AG04450 (cell line): ENCODE results near the gene TTLL6. TPM values are rescaled to one million over a fixed set of nuclear protein-coding genes. Genes with fewer than 3 reads are reported as not detected.

Source experiments
- CTCF ChIA-PET: fragments of 300-600, 350-600 bp; formaldehyde crosslinking; extraction: SDS; loops from one replicate; lab custom pipeline; 2022; ENCODE audit warnings: antibody characterized with exemption, inconsistent platforms; lab: Charles Lee
- POLR2A ChIA-PET: fragments of 350-600 bp; formaldehyde crosslinking; extraction: SDS; loops from one replicate; lab custom pipeline; 2021; ENCODE audit warnings: antibody characterized with exemption, inconsistent platforms; lab: Yijun Ruan, JAX
- DNase-seq: peaks from one replicate; pipeline ENCODE4 v3.0.0-alpha.2; 2011; ENCODE audit warnings: low read depth, low spot score
- H3K27ac ChIP-seq: one replicate; pipeline ENCODE4 v1.5.1; 2012; ENCODE audit warnings: low read depth, low read length, control low read depth
- H3K27me3 ChIP-seq: one replicate; pipeline ENCODE4 v1.6.0; 2012; ENCODE audit warnings: low read length; ENCODE audit not compliant: control insufficient read depth, insufficient read depth
- H3K4me3 ChIP-seq: 2 replicates; pipeline ENCODE4 v1.5.1; 2011; ENCODE audit warnings: mild to moderate bottlenecking, low read depth, low read length, control low read depth
- H3K9me3 ChIP-seq: 2 replicates; pipeline ENCODE4 v1.5.1; 2012; ENCODE audit warnings: low read length; ENCODE audit not compliant: control insufficient read depth, insufficient read depth
- polyA minus RNA-seq: library from RNA; depleted of rRNA, polyadenylated mRNA; stranded (reverse); fragments of >200 nt; gene quantifications from 2 replicates; pipeline ENCODE4 v1.2.3, GENCODE V29; 2011; rRNA and poly(A)+ RNA removed
- polyA plus RNA-seq: library from polyadenylated mRNA; depleted of rRNA; stranded (reverse); fragments of >200 nt; gene quantifications from 2 replicates; pipeline ENCODE4 v1.2.3, GENCODE V29; 2011; rRNA removed
- TF ChIP-seq, protein P1 (sequence below): IDR thresholded peaks from 2 replicates; pipeline ENCODE4 v1.5.1; 2011; ENCODE audit warnings: low read depth, low read length, control low read depth, inconsistent platforms

The TTLL6 gene
- 0.04 and 0.06 TPM in 2 replicates for polyA plus RNA-seq
- not detected in 2 replicates for polyA minus RNA-seq

- TF ChIP-seq, protein P1, sequence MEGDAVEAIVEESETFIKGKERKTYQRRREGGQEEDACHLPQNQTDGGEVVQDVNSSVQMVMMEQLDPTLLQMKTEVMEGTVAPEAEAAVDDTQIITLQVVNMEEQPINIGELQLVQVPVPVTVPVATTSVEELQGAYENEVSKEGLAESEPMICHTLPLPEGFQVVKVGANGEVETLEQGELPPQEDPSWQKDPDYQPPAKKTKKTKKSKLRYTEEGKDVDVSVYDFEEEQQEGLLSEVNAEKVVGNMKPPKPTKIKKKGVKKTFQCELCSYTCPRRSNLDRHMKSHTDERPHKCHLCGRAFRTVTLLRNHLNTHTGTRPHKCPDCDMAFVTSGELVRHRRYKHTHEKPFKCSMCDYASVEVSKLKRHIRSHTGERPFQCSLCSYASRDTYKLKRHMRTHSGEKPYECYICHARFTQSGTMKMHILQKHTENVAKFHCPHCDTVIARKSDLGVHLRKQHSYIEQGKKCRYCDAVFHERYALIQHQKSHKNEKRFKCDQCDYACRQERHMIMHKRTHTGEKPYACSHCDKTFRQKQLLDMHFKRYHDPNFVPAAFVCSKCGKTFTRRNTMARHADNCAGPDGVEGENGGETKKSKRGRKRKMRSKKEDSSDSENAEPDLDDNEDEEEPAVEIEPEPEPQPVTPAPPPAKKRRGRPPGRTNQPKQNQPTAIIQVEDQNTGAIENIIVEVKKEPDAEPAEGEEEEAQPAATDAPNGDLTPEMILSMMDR = no peak
- CTCF ChIA-PET = interaction anchor here (0.7 to 8.1 kb wide), 9 partner anchors 9 to 216 kb away, joined by 3 to 164 read pairs (median 7); partner anchors contain the start of gene PRAC2
- Histone ChIP-seq H3K9me3 (no peaks in the 10 kb centered on the region; the same call in 1 of the 2 replicates), H3K4me3 (peak within 1 kb of the TSS; percentile 50), H3K27ac (peak within 1 kb of the TSS; percentile 39), H3K27me3 (peaks cover 33% of the 10 kb centered on the region)
- POLR2A ChIA-PET = interaction anchor here (0.7 to 0.9 kb wide), 2 partner anchors 598 to 845 kb away, joined by 3 to 9 read pairs; partner anchors contain the start of gene PHB1
- DNase-seq = peak; percentile 18
These were observed at the start of gene TTLL6 for GRCh38 chr17:48816774-48817590. Gene TTLL6 (minus strand): TSS chr17:48817229. CDS start chr17:48817072, 157 bp downstream.

DNA sequence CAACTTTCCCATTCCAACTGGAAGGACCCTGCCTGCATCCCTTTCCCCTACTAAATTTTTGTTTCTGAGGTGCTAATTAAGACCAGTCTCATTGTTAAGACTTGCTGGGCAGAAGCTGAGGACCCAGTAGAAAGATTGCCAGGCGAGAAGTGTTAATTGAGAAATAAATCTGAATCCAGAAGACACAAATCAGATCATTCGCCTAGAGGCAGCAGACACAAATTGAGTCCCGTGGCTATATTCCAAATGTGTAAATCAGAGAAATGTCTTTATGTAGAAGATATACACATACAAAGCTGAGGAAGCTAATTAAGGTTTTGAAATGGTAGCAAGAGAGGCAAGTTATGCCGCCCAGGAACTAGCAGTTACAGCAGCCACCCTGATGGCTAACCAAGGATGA lies 43.4 kb upstream of the TTLL6 start:
- DNase-seq = no peak
- no peaks in the 10 kb centered on the region for H3K27me3 ChIP-seq
- no peak overlapping the region for H3K4me3 ChIP-seq
- TF ChIP-seq, protein P1 = no peak
- POLR2A ChIA-PET = no interaction called here
- CTCF ChIA-PET = interaction anchor here (9.2 kb wide), 1 partner anchor 18 kb away, joined by 63 read pairs; no protein-coding TSS in a partner anchor
- no peak overlapping the region for H3K27ac ChIP-seq
- H3K9me3 ChIP-seq = no peaks in the 10 kb centered on the region

DNA sequence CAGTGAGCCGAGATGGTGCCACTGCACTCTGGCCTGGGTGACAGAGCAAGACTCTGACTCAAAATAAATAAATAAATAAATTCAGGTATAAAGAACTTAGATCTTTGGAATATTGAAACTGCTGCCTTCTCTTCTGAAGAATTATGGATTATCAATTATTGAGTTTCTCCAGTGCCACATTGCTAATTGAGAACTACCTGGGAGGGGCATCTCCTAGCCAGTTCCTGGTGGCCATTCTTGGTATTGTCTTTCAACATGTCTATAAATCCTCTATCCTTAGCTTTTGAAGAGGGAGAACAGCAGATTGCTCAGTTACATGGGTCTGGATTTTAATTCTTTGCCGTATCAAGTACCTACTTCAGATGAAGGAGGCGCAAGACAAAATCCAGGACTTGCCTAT lies 43.0 kb upstream of the TTLL6 start:
- no peak overlapping the region for H3K27ac ChIP-seq
- no peak overlapping the region for H3K4me3 ChIP-seq
- no peaks in the 10 kb centered on the region for H3K9me3 ChIP-seq
- TF ChIP-seq, protein P1 = 0 out of 2 replicates have a peak, but pooled peaks have one; percentile 25
- H3K27me3 ChIP-seq = no peaks in the 10 kb centered on the region
- CTCF ChIA-PET = interaction anchor here (0.8 kb wide), 1 partner anchor 9 kb away, joined by 3 read pairs; no protein-coding TSS in a partner anchor
- DNase-seq = no peak
- POLR2A ChIA-PET = no interaction called here

DNA sequence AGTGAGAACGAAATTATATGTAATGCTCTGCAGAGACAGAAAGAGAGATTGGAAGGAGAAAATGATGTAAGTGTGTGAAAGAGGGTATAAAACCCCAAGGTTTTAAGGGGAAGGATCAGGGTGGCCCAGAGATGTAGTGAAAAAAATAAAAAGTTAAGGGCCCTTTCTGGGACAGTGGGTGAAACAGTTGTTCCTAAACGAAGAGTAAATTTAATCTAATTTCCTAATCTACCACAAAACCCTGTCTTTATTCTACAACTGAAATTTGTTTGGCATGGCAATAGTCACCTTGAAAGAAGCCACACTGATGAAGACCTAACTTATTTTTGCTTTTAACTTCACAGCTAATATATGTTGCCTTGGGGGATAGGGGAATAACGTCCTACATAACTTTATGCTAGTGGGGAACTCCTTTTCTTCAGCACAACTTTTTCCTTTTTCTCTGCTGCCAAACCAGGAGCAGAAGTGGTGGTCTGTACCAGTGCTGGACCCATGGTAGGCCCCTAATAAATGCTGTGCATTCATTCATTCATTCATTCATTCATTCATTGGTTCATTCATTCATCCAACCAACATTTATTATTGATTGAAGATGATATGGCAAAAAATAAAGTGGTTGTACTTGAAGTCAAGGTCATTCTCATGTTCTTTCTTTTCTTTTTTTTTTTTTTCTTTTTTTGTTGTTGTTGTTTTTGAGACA lies 39.2 kb upstream of the TTLL6 start:
- no peaks in the 10 kb centered on the region for H3K27me3 ChIP-seq
- TF ChIP-seq, protein P1 = no peak
- ChIA-PET CTCF (interaction anchor here (1.6 kb wide), 1 partner anchor 52 kb away, joined by 4 read pairs; no protein-coding TSS in a partner anchor), POLR2A (no interaction called here)
- H3K9me3 ChIP-seq = no peaks in the 10 kb centered on the region
- no peak overlapping the region for H3K27ac ChIP-seq
- H3K4me3 ChIP-seq = no peak overlapping the region
- no peak for DNase-seq
